MG63 (cell line): ENCODE measurements around the gene FHIT. TPM values are rescaled to one million over a fixed set of nuclear protein-coding genes. Genes with fewer than 3 reads are reported as not detected.

Experiments used
- DNase-seq: peaks from one replicate; pipeline ENCODE4 v3.0.0-alpha.2; 2020
- H3K27me3 ChIP-seq: fragments of 250-450 bp; sonication (Bioruptor Pico); 2 replicates; pipeline ENCODE4 v1.5.1; 2020; ENCODE audit warnings: mild to moderate bottlenecking, moderate library complexity
- H3K36me3 ChIP-seq: fragments of 250-450 bp; sonication (Bioruptor Pico); 2 replicates; pipeline ENCODE4 v1.5.1; 2020; ENCODE audit warnings: mild to moderate bottlenecking, moderate library complexity
- H3K4me3 ChIP-seq: fragments of 250-450 bp; sonication (Bioruptor Pico); 2 replicates; pipeline ENCODE4 v1.5.1; 2020; ENCODE audit warnings: mild to moderate bottlenecking, moderate library complexity
- H3K9me3 ChIP-seq: fragments of 250-450 bp; sonication (Bioruptor Pico); 2 replicates; pipeline ENCODE4 v1.5.1; 2020; ENCODE audit warnings: mild to moderate bottlenecking, moderate library complexity
- total RNA-seq: library from RNA; depleted of rRNA; stranded (reverse); fragments of >200 nt; shearing (Covaris generic); gene quantifications from 2 replicates; pipeline ENCODE4 v1.2.3, GENCODE V29; 2014; ENCODE audit warnings: low replicate concordance

The FHIT gene
- total RNA-seq, 1 experiment from 2014 or later = 1.7 TPM

DNA sequence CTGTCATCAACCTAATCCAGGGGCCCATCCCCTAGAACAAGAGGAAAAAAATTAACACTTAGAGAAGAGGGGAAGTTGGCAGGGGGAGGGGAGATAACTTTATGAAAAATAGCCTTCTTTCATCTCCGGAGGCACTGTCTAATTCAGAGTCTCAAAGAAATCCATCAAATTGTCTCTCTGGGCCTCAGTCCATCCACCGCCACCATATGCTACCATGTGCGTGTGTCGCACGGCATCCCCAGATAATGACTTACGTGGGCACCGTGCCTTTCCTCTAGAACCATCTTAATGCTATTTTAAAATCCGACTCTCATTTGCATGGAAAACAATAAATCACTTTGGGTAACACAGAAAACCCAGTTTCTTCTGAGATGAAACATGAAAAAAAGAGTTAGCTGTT, 619.7 kb downstream of the FHIT start:
- DNase-seq = no peak
- no peaks in the 10 kb centered on the region for H3K36me3 ChIP-seq
- H3K9me3 ChIP-seq = no peaks in the 10 kb centered on the region
- no peak overlapping the region for H3K4me3 ChIP-seq
- H3K27me3 ChIP-seq = no peaks in the 10 kb centered on the region

DNA sequence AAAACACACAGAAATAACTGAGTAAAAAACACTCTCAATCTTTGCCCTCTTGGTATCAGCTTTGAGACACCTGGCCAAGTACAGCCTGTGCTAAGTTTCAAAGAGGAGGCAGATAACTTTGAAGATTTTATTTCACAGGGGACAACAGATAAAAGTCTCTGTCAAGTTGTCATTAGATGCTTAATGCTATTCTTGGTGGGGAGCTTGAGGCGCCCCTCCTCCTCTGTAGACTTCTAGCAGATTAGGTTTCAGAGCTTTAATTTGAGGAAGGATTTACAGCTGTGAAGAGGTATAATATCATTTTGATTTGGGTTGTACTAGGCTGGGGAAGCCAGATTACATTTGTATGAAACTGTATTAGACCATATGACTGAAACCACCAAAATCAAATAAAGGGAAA, 620.3 kb downstream of the FHIT start:
- Histone ChIP-seq H3K36me3 (no peaks in the 10 kb centered on the region), H3K9me3 (no peaks in the 10 kb centered on the region), H3K27me3 (no peaks in the 10 kb centered on the region), H3K4me3 (no peak overlapping the region)
- DNase-seq = no peak

DNA sequence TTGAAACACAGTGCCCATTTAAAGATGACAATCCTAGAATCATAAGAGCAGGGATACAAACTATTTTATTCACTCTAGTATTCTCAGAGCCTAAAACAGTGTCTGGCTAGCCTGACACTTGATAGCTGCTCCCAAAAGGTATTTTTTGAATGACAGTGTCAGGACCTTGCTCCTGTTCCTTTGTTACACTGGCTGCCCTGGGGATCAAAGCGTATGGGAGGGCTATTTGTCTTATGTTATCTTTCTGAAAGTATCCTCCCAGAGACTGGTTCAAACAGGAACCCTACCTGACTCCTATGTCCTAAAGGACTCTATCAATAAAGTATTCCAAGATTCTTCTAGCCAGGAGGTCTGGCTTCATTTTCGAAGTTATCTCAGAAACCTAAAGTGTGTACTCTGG, 621.4 kb downstream of the FHIT start:
- H3K36me3 ChIP-seq = no peaks in the 10 kb centered on the region
- no peaks in the 10 kb centered on the region for H3K9me3 ChIP-seq
- H3K27me3 ChIP-seq = no peaks in the 10 kb centered on the region
- DNase-seq = no peak
- H3K4me3 ChIP-seq = no peak overlapping the region

DNA sequence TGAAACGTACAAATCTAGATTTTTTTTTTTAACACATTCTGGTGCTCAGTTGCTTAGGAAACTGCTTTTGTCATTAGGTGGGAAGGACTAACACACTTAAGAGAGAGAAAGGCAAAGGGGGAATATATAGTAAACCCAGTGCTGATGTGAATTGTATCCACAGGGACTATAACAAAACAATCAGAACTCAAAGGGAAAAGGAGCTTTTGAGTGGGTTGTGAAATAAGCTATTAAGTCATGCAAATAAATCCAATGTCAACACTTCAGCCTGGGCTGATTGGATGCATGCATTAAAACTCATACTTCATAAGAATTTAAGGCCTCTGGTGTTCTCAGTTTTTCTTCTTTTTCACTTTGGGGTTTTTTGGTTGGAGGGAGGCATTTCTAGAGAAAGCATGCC, 628.9 kb downstream of the FHIT start:
- no peak for DNase-seq
- Histone ChIP-seq H3K27me3 (no peaks in the 10 kb centered on the region), H3K36me3 (no peaks in the 10 kb centered on the region), H3K4me3 (no peak overlapping the region), H3K9me3 (no peaks in the 10 kb centered on the region)

DNA sequence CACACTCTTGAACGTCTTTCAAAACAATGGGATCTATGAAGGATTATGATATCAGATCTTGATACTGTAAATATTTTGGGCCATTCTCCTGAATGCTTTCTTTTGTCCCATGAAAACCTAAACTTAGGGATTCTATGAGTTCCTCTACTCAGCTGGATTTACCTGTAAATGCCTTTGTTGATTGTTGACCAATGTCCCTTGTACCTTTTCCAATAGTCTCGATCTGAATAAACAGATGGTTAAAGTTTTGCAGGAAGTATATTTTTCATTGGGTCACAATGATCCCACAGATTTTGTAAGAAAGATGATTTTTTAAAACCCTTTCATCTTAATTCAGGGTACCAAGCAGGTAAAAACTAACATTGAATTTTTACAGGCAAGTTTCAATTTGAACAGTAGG, 634.1 kb downstream of the FHIT start:
- H3K9me3 ChIP-seq = no peaks in the 10 kb centered on the region
- no peaks in the 10 kb centered on the region for H3K36me3 ChIP-seq
- H3K4me3 ChIP-seq = no peak overlapping the region
- H3K27me3 ChIP-seq = no peaks in the 10 kb centered on the region
- DNase-seq = no peak

DNA sequence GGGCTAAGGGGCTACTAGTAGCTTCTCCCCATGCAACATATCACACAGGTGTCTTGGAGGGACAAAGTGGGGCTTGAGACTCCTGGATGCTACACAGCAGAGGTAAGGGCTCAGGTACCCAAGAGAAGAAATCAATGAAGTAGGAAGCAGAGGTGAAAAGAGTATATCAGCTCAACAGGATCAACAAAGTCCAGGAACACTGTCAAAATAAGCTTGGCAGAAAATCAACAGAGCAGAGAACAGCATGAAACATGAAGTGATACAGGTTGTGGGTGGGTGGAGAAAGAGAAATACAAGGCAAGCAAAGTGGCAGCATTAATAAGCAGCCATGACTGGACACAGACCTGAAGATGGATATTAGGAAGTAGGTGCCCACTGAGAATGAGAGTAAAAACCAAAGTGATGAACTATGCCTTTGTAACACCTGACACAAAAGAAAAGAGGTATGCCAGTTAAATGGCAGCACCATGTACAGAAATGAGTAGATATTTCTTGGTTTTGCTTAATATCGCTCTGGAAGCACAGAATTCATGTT, 637.4 kb downstream of the FHIT start:
- H3K27me3 ChIP-seq = no peaks in the 10 kb centered on the region
- H3K9me3 ChIP-seq = no peaks in the 10 kb centered on the region
- no peaks in the 10 kb centered on the region for H3K36me3 ChIP-seq
- no peak overlapping the region for H3K4me3 ChIP-seq
- no peak for DNase-seq

DNA sequence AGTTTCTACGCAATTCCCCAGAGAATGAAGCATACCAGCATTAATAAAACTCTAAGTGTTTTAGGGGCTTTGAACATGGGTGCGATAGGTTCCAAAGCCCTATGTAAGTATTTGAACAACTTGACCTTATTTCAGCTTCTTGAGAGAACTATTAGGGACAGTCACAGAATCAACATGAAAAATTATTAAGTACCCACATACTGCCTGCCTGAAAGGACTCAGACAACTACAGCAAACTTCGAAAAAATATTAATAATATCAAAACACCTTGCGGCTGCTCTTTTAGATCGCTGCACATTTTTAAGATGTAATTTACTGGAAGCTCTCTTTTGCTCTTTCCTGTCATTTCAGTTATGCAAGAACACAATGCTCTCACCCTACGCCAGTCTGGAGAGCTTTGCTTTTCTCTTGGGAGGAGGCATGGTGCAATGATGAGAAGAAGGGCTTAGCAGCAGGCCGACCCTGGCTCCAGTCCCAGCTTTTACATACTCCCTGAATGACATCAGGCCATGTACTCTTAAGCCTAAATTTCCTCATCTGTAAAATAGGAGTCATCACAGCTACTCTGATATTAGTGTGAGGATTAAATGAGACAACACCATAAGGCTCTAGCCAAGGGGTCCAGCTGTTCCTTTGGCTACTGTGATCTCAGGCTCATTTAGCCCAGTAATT, 640.7 kb downstream of the FHIT start:
- Histone ChIP-seq H3K27me3 (no peaks in the 10 kb centered on the region), H3K9me3 (no peaks in the 10 kb centered on the region), H3K36me3 (no peaks in the 10 kb centered on the region), H3K4me3 (no peak overlapping the region)
- peak; percentile 88 for DNase-seq

DNA sequence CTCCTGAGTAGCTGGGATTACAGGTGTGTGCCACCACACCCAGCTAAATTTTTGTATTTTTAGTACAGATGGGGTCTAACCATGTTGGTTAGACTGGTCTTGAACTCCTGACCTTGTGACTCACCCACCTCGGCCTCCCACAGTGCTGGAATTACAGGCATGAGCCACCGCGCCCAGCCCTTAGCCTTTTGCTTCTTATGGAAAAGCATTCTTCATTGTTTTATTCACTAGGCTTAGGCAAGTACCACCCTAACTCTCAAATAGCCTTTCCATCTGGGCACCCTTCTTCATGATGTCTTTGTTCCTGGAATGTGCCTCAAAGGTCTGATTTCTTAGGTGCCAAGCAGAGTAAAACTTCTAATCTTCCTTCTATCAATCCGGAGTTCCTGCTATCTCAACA, 641.8 kb downstream of the FHIT start:
- Histone ChIP-seq H3K4me3 (no peak overlapping the region), H3K36me3 (no peaks in the 10 kb centered on the region), H3K27me3 (no peaks in the 10 kb centered on the region), H3K9me3 (no peaks in the 10 kb centered on the region)
- DNase-seq = peak; percentile 67

DNA sequence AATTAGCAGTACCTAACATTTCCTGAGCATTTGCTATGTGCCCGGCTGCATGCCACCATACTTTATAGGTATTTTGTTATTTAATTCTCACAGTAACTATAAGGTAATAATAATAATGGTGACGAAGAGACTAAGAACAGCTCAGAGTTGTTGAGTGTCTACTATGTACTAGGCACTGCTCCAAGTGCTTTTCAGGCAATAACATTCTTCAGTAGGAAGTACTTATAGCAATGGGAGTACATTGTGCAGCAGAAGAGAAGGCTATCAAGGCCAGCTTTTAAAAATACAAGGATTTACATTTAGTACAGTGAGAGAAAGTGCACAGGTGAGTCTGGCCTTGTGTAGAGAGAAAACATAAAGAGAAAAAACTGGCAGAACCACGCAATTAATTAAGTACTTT, 647.4 kb downstream of the FHIT start:
- Histone ChIP-seq H3K27me3 (no peaks in the 10 kb centered on the region), H3K36me3 (no peaks in the 10 kb centered on the region), H3K4me3 (no peak overlapping the region), H3K9me3 (no peaks in the 10 kb centered on the region)
- no peak for DNase-seq

DNA sequence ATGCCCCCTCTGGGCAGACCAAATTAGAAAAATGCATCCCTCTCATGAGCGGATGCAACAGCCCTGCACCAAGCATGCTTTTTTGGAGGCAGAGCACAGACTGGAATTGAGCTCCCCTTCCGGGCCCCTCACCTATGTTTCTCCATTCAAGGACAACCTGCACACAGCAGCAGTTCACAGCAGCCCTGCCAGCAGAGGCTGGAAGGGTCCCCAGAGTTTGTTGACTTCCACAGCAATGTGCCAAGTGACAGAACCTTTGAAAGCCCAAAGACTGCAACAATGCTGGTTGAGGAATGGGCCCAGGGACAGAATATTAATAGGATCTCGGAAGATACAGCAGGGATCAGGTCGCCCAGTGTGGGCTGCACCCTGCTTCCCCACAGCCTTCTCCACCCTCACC, 650.4 kb downstream of the FHIT start:
- no peaks in the 10 kb centered on the region for H3K27me3 ChIP-seq
- no peaks in the 10 kb centered on the region for H3K36me3 ChIP-seq
- no peak overlapping the region for H3K4me3 ChIP-seq
- H3K9me3 ChIP-seq = no peaks in the 10 kb centered on the region
- DNase-seq = no peak

DNA sequence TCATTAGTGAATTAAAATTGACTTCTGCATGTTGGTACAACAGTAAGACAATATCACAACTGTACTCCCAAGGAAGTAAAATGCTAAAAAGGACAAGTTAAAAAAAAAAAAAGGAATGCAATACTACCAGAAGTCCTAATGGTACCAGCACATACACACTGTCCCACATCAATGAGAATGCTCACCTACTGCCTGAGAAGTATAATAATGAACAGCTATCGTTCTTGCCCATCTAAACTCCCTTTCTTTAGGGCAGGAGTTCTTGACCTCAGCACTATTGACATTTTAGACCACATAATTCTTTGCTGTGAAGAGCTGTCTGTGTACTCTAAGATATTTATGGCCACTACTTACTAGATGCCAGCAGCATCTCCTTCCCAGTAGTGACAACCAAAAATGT, 651.7 kb downstream of the FHIT start:
- no peaks in the 10 kb centered on the region for H3K9me3 ChIP-seq
- no peaks in the 10 kb centered on the region for H3K36me3 ChIP-seq
- H3K4me3 ChIP-seq = no peak overlapping the region
- no peaks in the 10 kb centered on the region for H3K27me3 ChIP-seq
- no peak for DNase-seq

DNA sequence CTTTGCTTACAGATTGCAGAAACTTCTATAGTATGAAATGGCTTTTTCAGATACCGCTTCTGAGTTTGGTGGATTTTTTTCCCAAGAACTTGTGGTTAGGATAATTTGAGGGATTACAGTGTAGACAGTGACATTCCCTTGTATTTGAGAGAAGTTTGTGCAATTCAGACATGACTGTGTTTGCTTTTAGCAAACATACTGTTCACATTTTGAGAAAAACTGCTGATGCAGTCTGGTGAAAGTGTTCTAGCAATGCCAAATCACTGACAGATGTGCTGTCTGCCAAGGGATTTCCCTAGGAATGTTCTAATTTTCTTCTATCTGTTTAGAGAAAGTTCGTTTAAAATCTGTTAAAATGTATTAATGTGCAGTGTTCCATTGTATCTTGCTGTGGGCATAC, 652.6 kb downstream of the FHIT start:
- Histone ChIP-seq H3K36me3 (no peaks in the 10 kb centered on the region), H3K4me3 (no peak overlapping the region), H3K27me3 (no peaks in the 10 kb centered on the region), H3K9me3 (no peaks in the 10 kb centered on the region)
- DNase-seq = no peak

DNA sequence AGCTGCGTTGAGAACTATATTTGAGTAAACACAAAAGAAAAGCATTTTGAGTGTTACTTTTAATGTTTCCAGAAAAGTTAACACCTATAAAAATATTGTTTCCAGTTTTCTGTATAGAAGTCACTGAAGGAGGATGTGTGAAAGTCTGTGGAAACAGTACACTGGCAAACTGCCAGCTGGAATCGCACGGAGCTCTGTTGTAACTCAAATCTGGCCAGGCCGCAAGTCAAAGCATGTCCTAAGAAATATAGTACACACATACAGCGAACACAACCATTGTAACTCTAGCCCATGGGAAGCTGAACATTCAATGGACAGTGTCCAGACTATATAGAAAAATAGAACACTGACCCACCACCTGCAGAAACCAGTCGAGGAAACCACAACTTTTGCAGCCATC, 657.2 kb downstream of the FHIT start:
- Histone ChIP-seq H3K4me3 (no peak overlapping the region), H3K36me3 (no peaks in the 10 kb centered on the region), H3K9me3 (no peaks in the 10 kb centered on the region), H3K27me3 (no peaks in the 10 kb centered on the region)
- no peak for DNase-seq

DNA sequence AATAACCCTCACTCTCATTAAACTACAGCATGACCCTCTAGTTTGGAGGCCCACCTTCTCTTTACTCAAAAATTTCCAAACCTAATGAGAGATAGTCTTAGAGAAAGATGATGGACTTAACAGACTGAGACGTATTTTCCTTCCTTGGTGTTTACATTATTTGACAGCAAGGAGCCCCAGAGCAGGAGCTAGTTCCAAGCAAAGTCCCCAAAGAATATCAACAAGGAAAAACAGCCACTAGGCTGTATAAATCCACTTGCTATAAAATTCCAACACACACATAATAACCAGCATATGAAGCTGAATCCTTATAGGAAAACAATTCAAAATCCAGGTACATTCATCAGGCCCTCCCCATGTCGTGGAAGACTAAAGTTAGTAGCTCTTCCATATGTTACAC, 660.0 kb downstream of the FHIT start:
- Histone ChIP-seq H3K4me3 (no peak overlapping the region), H3K27me3 (no peaks in the 10 kb centered on the region), H3K36me3 (no peaks in the 10 kb centered on the region), H3K9me3 (no peaks in the 10 kb centered on the region)
- DNase-seq = no peak

DNA sequence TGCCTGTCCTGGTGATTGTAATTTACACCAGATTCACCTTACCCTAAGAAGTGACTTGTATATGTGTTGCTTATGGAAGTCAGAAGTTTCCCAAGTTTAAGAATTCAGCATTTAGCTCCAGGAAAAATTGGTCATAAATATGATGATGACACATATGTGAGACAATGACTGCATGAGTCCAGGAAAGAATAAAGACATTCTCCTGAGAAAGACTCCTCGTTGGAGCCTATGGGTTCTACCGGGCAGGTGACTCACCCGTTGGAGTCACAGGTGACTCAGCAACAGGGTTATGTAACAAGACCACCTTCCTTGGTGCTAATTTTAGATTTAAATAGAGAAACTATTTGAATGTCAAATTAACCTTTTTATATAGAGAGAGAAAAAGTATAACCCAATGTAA, 662.4 kb downstream of the FHIT start:
- H3K4me3 ChIP-seq = no peak overlapping the region
- H3K36me3 ChIP-seq = no peaks in the 10 kb centered on the region
- DNase-seq = peak; percentile 59
- no peaks in the 10 kb centered on the region for H3K9me3 ChIP-seq
- H3K27me3 ChIP-seq = no peaks in the 10 kb centered on the region

DNA sequence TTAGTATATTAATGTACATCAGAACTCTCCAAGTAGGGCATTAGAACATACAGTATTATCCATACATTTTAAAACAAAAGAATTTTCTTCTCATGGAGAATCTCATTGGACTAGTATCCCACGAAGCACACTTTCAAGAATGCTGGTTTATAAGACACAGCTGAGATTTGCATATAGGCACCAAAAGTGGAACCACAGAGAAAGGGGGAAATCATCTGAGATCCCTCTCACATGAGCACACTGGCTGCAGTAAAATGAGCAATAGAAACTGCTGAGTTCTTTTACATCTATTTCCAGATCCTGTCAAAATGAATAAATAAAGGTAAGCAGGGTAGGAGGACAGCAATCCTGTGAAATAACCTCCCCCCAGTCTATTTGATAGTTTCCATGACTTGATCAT, 665.3 kb downstream of the FHIT start:
- H3K27me3 ChIP-seq = no peaks in the 10 kb centered on the region
- no peaks in the 10 kb centered on the region for H3K9me3 ChIP-seq
- no peak overlapping the region for H3K4me3 ChIP-seq
- DNase-seq = no peak
- H3K36me3 ChIP-seq = no peaks in the 10 kb centered on the region

DNA sequence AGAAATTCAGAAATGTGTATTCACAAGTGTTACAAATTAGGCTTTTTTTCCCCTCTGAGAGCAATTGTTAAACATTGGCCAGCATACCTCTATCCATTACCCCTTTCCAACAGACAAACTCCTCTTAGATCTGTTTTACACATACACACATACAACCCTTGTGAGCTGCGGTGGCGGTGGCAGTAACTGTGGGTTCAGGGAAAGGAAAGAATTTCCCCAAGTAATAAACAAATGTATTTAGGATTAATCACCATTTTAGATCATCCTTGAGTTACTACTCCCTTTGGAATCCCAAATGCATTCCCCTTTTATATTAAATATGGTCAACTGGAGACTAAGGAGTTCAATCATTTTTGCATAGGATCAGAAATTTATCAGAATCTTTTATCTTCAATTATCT, 667.0 kb downstream of the FHIT start:
- no peaks in the 10 kb centered on the region for H3K27me3 ChIP-seq
- H3K4me3 ChIP-seq = no peak overlapping the region
- no peaks in the 10 kb centered on the region for H3K36me3 ChIP-seq
- no peaks in the 10 kb centered on the region for H3K9me3 ChIP-seq
- DNase-seq = no peak

DNA sequence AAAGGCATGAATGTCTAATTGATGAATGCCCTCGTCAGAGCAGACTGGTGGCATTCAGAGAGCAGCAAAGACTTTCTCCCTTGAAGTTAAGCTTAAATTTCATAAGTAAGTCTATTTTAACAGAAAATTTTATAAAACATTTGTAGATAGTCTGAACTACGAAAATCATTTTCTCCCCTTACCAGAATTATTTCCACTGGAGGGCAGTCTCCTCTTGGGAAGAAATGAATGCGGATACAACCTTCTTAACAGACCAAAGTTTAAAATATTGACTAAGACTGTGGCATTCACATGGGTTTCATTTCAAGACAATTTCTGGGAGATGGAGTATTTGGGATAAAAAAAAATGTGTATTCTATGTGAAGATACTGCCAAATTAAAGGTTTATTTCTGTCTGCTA, 669.0 kb downstream of the FHIT start:
- Histone ChIP-seq H3K9me3 (no peaks in the 10 kb centered on the region), H3K27me3 (no peaks in the 10 kb centered on the region), H3K36me3 (no peaks in the 10 kb centered on the region), H3K4me3 (no peak overlapping the region)
- no peak for DNase-seq

DNA sequence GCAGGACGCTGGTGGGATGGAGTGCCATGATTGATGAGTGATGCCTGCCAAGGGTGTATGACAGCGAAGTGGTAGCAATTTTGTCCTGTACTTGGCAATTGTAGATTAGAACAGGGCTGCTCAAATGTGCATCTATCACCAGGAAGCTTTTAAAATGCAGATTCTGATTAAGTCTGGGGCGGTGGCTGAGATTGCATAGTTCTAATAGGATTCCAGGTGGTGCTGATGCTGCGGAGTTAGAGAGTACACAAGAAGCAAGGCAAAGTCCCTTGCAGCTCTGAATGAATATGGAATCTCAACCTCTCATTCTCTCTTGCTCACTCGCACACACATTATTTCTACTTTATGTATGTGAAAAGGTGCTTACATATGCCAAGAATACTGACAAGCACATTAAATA, 670.4 kb downstream of the FHIT start:
- DNase-seq = no peak
- no peaks in the 10 kb centered on the region for H3K9me3 ChIP-seq
- H3K36me3 ChIP-seq = no peaks in the 10 kb centered on the region
- H3K4me3 ChIP-seq = no peak overlapping the region
- H3K27me3 ChIP-seq = no peaks in the 10 kb centered on the region
